Measurements from ENCODE around the gene CAPN14. TPM values are rescaled to one million over a fixed set of nuclear protein-coding genes. Genes with fewer than 3 reads are reported as not detected.

CAPN14 gene
- total and polyA plus RNA-seq, 4 donors, result 0.05 to 0.08 TPM; not detected in 2

DNA sequence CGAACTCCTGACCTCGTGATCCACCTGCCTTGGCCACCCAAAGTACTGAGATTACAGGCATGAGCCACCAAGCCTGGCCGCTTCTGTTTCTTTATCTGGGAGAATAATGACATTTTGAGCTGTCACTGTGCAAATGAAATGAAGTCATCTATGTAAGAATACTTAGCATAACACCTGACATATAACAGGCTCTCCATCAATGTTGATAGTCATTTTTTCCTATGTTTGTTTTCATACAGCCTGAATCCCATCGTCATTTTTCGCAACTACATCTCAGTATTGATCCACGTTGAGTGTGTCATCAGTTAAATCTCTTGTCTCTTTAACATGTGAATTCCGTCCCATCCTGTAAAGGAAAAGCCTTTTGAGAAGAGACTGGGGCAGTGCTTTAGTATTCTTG is 6.4 kb upstream of the CAPN14 start:
- Histone ChIP-seq H3K4me3 (ENCODE audit: low read depth in 1 of 3, low read length in 3 of 3) (no peak overlapping the region), H3K27ac (ENCODE audit: low read depth in 1 of 2, low read length in 2 of 2) (no peak overlapping the region), H3K36me3 (ENCODE audit: control insufficient read depth in 4 of 4, insufficient read depth in 3 of 4, low read depth in 1 of 4, low read length in 3 of 4) (no peaks in the 10 kb centered on the region), H3K9ac (ENCODE audit: low read depth in 1 of 2, low read length in 2 of 2) (no peak overlapping the region), H3K4me1 (ENCODE audit: control insufficient read depth in 4 of 4, insufficient read depth in 4 of 4, low read length in 3 of 4) (no peaks in the 10 kb centered on the region), H3K27me3 (ENCODE audit: control insufficient read depth in 4 of 4, insufficient read depth in 4 of 4, low read length in 3 of 4) (peaks cover 0 to 8% (median 0%) of the 10 kb centered on the region in 4 donors), H3K9me3 (ENCODE audit: control insufficient read depth in 4 of 4, low read length in 3 of 4) (no peaks in the 10 kb centered on the region)
- WGBS, result 80% methylated on average over 7 of the region's 7 CpGs
- DNase-seq (ENCODE audit: low spot score), result no peak
- TF ChIP-seq, protein P1, sequence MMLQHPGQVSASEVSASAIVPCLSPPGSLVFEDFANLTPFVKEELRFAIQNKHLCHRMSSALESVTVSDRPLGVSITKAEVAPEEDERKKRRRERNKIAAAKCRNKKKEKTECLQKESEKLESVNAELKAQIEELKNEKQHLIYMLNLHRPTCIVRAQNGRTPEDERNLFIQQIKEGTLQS (IDR thresholded peaks at IDR 0.05), result no peak
- no peak for TF ChIP-seq RAD21 (IDR thresholded peaks at IDR 0.05)

DNA sequence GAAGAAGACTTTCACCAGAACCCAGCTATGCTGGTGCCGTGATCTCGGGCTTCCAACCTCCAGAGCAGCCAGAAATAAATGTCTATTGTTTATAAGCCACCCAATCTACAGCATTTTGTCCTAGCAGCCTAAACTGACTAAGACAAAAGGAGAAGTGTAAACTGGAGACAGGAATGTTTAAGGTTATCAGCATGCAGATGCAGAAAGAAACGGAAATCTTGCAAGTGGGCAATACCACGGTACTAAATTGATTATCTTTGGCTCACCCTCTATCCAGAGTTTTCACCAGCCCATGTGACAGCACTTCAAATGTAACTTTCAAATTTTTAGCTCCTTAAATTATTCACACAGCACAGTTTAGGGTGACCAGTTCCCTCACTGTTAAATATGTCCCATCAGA is 5.7 kb upstream of the CAPN14 start:
- Histone ChIP-seq H3K4me3 (ENCODE audit: low read depth in 1 of 3, low read length in 3 of 3) (no peak overlapping the region), H3K9ac (ENCODE audit: low read depth in 1 of 2, low read length in 2 of 2) (no peak overlapping the region), H3K27ac (ENCODE audit: low read depth in 1 of 2, low read length in 2 of 2) (no peak overlapping the region), H3K36me3 (ENCODE audit: control insufficient read depth in 4 of 4, insufficient read depth in 3 of 4, low read depth in 1 of 4, low read length in 3 of 4) (no peaks in the 10 kb centered on the region), H3K9me3 (ENCODE audit: control insufficient read depth in 4 of 4, low read length in 3 of 4) (no peaks in the 10 kb centered on the region), H3K4me1 (ENCODE audit: control insufficient read depth in 4 of 4, insufficient read depth in 4 of 4, low read length in 3 of 4) (no peaks in the 10 kb centered on the region), H3K27me3 (ENCODE audit: control insufficient read depth in 4 of 4, insufficient read depth in 4 of 4, low read length in 3 of 4) (peaks cover 0 to 8% (median 0%) of the 10 kb centered on the region in 4 donors)
- no peak for DNase-seq (ENCODE audit: low spot score)
- 74% methylated on average over 4 of the region's 4 CpGs for WGBS
- TF ChIP-seq FOXA2 (IDR thresholded peaks at IDR 0.05) (no peak), HNF4G (IDR thresholded peaks at IDR 0.05) (no peak), SP1 (IDR thresholded peaks at IDR 0.05) (no peak), NR2F2 (IDR thresholded peaks at IDR 0.05) (no peak), GABPA (IDR thresholded peaks at IDR 0.05 in 1 of 2, conservative IDR thresholded peaks at IDR 0.05 in 1 of 2) (no peak), HNF4A (conservative IDR thresholded peaks at IDR 0.05) (no peak), TAF1 (conservative IDR thresholded peaks at IDR 0.05) (no peak), FOXA1 (IDR thresholded peaks at IDR 0.05) (no peak)
- TF ChIP-seq, protein P1 (IDR thresholded peaks at IDR 0.05), result no peak

DNA sequence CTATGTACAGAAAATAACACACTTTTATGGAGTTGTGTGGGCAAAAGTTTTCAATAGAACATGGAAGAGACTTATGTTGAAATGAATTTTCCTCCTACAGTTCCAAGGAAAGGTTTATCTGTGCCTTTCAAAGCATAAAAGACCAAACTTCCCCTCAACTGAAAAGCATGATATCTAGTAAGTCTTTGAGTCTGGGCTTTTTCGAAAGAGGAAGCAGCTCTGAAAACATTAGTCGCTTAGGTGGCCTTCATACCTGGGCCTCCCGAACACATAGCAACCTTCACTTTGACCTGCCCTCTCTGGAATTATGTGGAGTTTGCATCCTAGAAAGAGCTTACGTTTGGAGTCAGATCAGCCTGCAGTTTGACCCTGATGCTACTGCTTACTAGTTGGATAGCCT is 4.8 kb upstream of the CAPN14 start:
- peaks cover 0 to 8% (median 0%) of the 10 kb centered on the region in 4 donors for H3K27me3 ChIP-seq (ENCODE audit: control insufficient read depth in 4 of 4, insufficient read depth in 4 of 4, low read length in 3 of 4)
- no peak overlapping the region for H3K27ac ChIP-seq (ENCODE audit: low read depth in 1 of 2, low read length in 2 of 2)
- H3K4me3 ChIP-seq (ENCODE audit: low read depth in 1 of 3, low read length in 3 of 3), result no peak overlapping the region
- no peak overlapping the region for H3K9ac ChIP-seq (ENCODE audit: low read depth in 1 of 2, low read length in 2 of 2)
- H3K9me3 ChIP-seq (ENCODE audit: control insufficient read depth in 4 of 4, low read length in 3 of 4), result no peaks in the 10 kb centered on the region
- DNase-seq (ENCODE audit: low spot score), result no peak
- H3K4me1 ChIP-seq (ENCODE audit: control insufficient read depth in 4 of 4, insufficient read depth in 4 of 4, low read length in 3 of 4), result no peaks in the 10 kb centered on the region
- no peaks in the 10 kb centered on the region for H3K36me3 ChIP-seq (ENCODE audit: control insufficient read depth in 4 of 4, insufficient read depth in 3 of 4, low read depth in 1 of 4, low read length in 3 of 4)
- TF ChIP-seq FOXA1 (IDR thresholded peaks at IDR 0.05), result no peak
- no peak for TF ChIP-seq GABPA (IDR thresholded peaks at IDR 0.05 in 1 of 2, conservative IDR thresholded peaks at IDR 0.05 in 1 of 2)
- TF ChIP-seq, protein P1 (IDR thresholded peaks at IDR 0.05), result no peak
- TF ChIP-seq TAF1 (conservative IDR thresholded peaks at IDR 0.05), result no peak
- no peak for TF ChIP-seq SP1 (IDR thresholded peaks at IDR 0.05)
- TF ChIP-seq RAD21 (IDR thresholded peaks at IDR 0.05), result no peak
- TF ChIP-seq, protein P2, sequence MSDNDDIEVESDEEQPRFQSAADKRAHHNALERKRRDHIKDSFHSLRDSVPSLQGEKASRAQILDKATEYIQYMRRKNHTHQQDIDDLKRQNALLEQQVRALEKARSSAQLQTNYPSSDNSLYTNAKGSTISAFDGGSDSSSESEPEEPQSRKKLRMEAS (IDR thresholded peaks at IDR 0.05), result no peak
- no peak for TF ChIP-seq RXRA (IDR thresholded peaks at IDR 0.05)
- no peak for TF ChIP-seq HNF4A (conservative IDR thresholded peaks at IDR 0.05)
- TF ChIP-seq JUND (IDR thresholded peaks at IDR 0.05), result no peak
- TF ChIP-seq NR2F2 (IDR thresholded peaks at IDR 0.05), result no peak
- no peak for TF ChIP-seq YY1 (IDR thresholded peaks at IDR 0.05)
- TF ChIP-seq, protein P3, sequence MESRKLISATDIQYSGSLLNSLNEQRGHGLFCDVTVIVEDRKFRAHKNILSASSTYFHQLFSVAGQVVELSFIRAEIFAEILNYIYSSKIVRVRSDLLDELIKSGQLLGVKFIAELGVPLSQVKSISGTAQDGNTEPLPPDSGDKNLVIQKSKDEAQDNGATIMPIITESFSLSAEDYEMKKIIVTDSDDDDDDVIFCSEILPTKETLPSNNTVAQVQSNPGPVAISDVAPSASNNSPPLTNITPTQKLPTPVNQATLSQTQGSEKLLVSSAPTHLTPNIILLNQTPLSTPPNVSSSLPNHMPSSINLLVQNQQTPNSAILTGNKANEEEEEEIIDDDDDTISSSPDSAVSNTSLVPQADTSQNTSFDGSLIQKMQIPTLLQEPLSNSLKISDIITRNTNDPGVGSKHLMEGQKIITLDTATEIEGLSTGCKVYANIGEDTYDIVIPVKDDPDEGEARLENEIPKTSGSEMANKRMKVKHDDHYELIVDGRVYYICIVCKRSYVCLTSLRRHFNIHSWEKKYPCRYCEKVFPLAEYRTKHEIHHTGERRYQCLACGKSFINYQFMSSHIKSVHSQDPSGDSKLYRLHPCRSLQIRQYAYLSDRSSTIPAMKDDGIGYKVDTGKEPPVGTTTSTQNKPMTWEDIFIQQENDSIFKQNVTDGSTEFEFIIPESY (IDR thresholded peaks at IDR 0.05), result no peak
- TF ChIP-seq, protein P4, sequence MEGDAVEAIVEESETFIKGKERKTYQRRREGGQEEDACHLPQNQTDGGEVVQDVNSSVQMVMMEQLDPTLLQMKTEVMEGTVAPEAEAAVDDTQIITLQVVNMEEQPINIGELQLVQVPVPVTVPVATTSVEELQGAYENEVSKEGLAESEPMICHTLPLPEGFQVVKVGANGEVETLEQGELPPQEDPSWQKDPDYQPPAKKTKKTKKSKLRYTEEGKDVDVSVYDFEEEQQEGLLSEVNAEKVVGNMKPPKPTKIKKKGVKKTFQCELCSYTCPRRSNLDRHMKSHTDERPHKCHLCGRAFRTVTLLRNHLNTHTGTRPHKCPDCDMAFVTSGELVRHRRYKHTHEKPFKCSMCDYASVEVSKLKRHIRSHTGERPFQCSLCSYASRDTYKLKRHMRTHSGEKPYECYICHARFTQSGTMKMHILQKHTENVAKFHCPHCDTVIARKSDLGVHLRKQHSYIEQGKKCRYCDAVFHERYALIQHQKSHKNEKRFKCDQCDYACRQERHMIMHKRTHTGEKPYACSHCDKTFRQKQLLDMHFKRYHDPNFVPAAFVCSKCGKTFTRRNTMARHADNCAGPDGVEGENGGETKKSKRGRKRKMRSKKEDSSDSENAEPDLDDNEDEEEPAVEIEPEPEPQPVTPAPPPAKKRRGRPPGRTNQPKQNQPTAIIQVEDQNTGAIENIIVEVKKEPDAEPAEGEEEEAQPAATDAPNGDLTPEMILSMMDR (IDR thresholded peaks at IDR 0.05; ENCODE audit: low read depth, low read length, missing input control), result no peak
- 67% methylated on average over 4 of the region's 4 CpGs for WGBS

All from liver (tissue), 9 donors.